K562 (cell line): ENCODE data around the gene LUZP1. TPM values are rescaled to one million over a fixed set of nuclear protein-coding genes. Genes with fewer than 3 reads are reported as not detected.

Experiments used
- CBX5 ChIP-seq: IDR thresholded peaks from 2 replicates; pipeline ENCODE4 v1.6.1; 2014; ENCODE audit warnings: low read depth, borderline replicate concordance
- ETV5 ChIP-seq: sonication (generic); formaldehyde crosslinking; IDR thresholded peaks from 2 replicates; pipeline ENCODE4 v1.4.0; 2020; ENCODE audit warnings: low read depth, mild to moderate bottlenecking, missing genetic modification reagents
- EWSR1 ChIP-seq: fragments of 450-650 bp; IDR thresholded peaks from 2 replicates; pipeline ENCODE4 v1.6.1; 2018; ENCODE audit warnings: borderline replicate concordance, mild to moderate bottlenecking, low read depth, moderate library complexity; ENCODE audit not compliant: partially characterized antibody
- FIP1L1 ChIP-seq: fragments of 200-400 bp; formaldehyde crosslinking; IDR thresholded peaks from 2 replicates; pipeline ENCODE4 v1.6.1; 2018; ENCODE audit warnings: mild to moderate bottlenecking, low read depth, low read length; ENCODE audit not compliant: poor library complexity, severe bottlenecking
- MYBL2 ChIP-seq, 2 experiments: fragments of 450-650 bp in 1 of 2; sonication (generic) in 1 of 2; formaldehyde crosslinking in 1 of 2; IDR thresholded peaks; 2 replicates each; pipeline versions ENCODE4 v1.6.1 to v1.8.1; 2017 to 2022; ENCODE audit warnings: borderline replicate concordance in 1 of 2, inconsistent platforms in 1 of 2, low read depth in 1 of 2, mild to moderate bottlenecking in 1 of 2, missing genetic modification reagents in 1 of 2, moderate library complexity in 1 of 2
- OTX1 ChIP-seq: fragments of 450-650 bp; formaldehyde crosslinking; IDR thresholded peaks from 2 replicates; pipeline ENCODE4 v1.4.0; 2022; ENCODE audit warnings: mild to moderate bottlenecking
- RAD51 ChIP-seq: fragments of 450-650 bp; IDR thresholded peaks from 2 replicates; pipeline ENCODE4 v1.7.1; 2016; ENCODE audit warnings: low read depth, mild to moderate bottlenecking, borderline replicate concordance
- RBM15 ChIP-seq: fragments of 200-400 bp; formaldehyde crosslinking; IDR thresholded peaks from 2 replicates; pipeline ENCODE4 v1.6.1; 2018; ENCODE audit warnings: mild to moderate bottlenecking, low read length, moderate library complexity; ENCODE audit not compliant: insufficient read depth
- RBM34 ChIP-seq: fragments of 200-400 bp; formaldehyde crosslinking; IDR thresholded peaks from 2 replicates; pipeline ENCODE4 v1.6.1; 2018; ENCODE audit warnings: low read length, borderline replicate concordance; ENCODE audit not compliant: insufficient read depth
- RCOR1 ChIP-seq, 2 experiments: IDR thresholded peaks; 2 replicates each; pipeline ENCODE4 v1.6.1; 2012; ENCODE audit warnings: low read depth in 2 of 2, low read length in 2 of 2, borderline replicate concordance in 1 of 2, improper control_type of control experiment in 1 of 2
- TAF7 ChIP-seq: fragments of 450-650 bp; IDR thresholded peaks from 2 replicates; pipeline ENCODE4 v1.6.1; 2016; ENCODE audit warnings: missing genetic modification characterization, missing compliant biosample characterization
- TGIF2 ChIP-seq: sonication (generic); formaldehyde crosslinking; IDR thresholded peaks from 2 replicates; pipeline ENCODE4 v1.8.1; 2022; ENCODE audit warnings: mild to moderate bottlenecking, missing genetic modification reagents, moderate library complexity
- ZC3H8 ChIP-seq: fragments of 450-650 bp; IDR thresholded peaks from 2 replicates; pipeline ENCODE4 v1.6.1; 2017
- ZNF121 ChIP-seq: sonication (generic); formaldehyde crosslinking; conservative IDR thresholded peaks from 2 replicates; pipeline ENCODE4 v1.8.0; 2022; ENCODE audit warnings: missing genetic modification reagents
- polyA plus RNA-seq, 8 experiments: library from polyadenylated mRNA; depleted of rRNA in 4 of 8; stranded (reverse) in 5 of 8; unstranded in 3 of 8; fragments of >200 nt; fragmentation: Nextera tagmentation in 2 of 8; fragmentation: Illumina TruSeq in 1 of 8; extraction: Ambion mirVana in 2 of 8; extraction: Trizol in 1 of 8; gene quantifications; 2 replicates each; pipeline versions ENCODE4 v1.2.1 to v1.2.3, GENCODE V29; 2011 to 2014; ENCODE audit warnings: inconsistent platforms in 1 of 8, missing spikeins in 1 of 8
- total RNA-seq, 7 experiments: library from RNA; depleted of rRNA in 6 of 7; stranded (reverse); fragments of >200 nt in 6 of 7; fragmentation: Illumina TruSeq in 2 of 7; extraction: Trizol in 2 of 7; gene quantifications; 2 replicates each; pipeline versions ENCODE4 v1.2.1 to v1.2.3, GENCODE V29; 2011 to 2021; ENCODE audit warnings: low replicate concordance in 1 of 7
- TF ChIP-seq, protein P1 (sequence below), 2 experiments: fragments of 450-650 bp; IDR thresholded peaks; 2 replicates each; pipeline ENCODE4 v1.6.1; 2016
- TF ChIP-seq, protein P2 (sequence below): fragments of 250-450 bp; sonication (Bioruptor Pico); IDR thresholded peaks from 2 replicates; pipeline ENCODE4 v1.4.0; 2020

The LUZP1 gene
- total and polyA plus RNA-seq, 9 of the 15 experiments (the other 6 are each of a cell fraction or from before 2014, with no cell fraction given), result 6.5 to 19.1 (median 12.4) TPM

GRCh38 chr1:23167353-23168078 is 1.1 kb downstream of the LUZP1 start (continued):
- TF ChIP-seq ETV5 (CRISPR knock-in tag) (peak; percentile 54; the same call in 1 of the 2 replicates), MYBL2 (IDR thresholded peaks at IDR 0.05; ENCODE audit: low read depth) (no peak), MYBL2 (CRISPR knock-in tag; IDR thresholded peaks at IDR 0.05; ENCODE audit: borderline replicate concordance) (no peak), RBM15 (no peak), ZNF121 (CRISPR knock-in tag) (no peak), RAD51 (no peak), RCOR1 (IDR thresholded peaks at IDR 0.05; ENCODE audit: borderline replicate concordance in 1 of 2, low read depth in 2 of 2, low read length in 2 of 2) (peak in 1 of 2 experiments; percentile 7; a peak in 1 of 4 replicates), ZC3H8 (no peak), TGIF2 (CRISPR knock-in tag) (no peak), RBM34 (no peak), EWSR1 (no peak), CBX5 (no peak), FIP1L1 (no peak), TAF7 (no peak), OTX1 (CRISPR knock-in tag) (peak; percentile 32; the same call in 1 of the 2 replicates)
- TF ChIP-seq, protein P1, sequence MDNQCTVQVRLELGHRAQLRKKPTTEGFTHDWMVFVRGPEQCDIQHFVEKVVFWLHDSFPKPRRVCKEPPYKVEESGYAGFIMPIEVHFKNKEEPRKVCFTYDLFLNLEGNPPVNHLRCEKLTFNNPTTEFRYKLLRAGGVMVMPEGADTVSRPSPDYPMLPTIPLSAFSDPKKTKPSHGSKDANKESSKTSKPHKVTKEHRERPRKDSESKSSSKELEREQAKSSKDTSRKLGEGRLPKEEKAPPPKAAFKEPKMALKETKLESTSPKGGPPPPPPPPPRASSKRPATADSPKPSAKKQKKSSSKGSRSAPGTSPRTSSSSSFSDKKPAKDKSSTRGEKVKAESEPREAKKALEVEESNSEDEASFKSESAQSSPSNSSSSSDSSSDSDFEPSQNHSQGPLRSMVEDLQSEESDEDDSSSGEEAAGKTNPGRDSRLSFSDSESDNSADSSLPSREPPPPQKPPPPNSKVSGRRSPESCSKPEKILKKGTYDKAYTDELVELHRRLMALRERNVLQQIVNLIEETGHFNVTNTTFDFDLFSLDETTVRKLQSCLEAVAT (IDR thresholded peaks at IDR 0.05), result peak in 1 of 2 experiments; percentile 55; a peak in 1 of 4 replicates
- TF ChIP-seq, protein P2, sequence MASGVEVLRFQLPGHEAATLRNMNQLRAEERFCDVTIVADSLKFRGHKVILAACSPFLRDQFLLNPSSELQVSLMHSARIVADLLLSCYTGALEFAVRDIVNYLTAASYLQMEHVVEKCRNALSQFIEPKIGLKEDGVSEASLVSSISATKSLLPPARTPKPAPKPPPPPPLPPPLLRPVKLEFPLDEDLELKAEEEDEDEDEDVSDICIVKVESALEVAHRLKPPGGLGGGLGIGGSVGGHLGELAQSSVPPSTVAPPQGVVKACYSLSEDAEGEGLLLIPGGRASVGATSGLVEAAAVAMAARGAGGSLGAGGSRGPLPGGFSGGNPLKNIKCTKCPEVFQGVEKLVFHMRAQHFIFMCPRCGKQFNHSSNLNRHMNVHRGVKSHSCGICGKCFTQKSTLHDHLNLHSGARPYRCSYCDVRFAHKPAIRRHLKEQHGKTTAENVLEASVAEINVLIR (CRISPR knock-in tag), result no peak; the same call in 1 of the 2 replicates
